Inflammatory macrophage (primary cell): ENCODE results near the gene TAMALIN.
A peak's percentile ranks its signal among the peaks of the same experiment; 100 is the strongest.

Source experiments
- DNase-seq, 2 donors: peaks; one replicate each; pipeline ENCODE4 v3.0.0-alpha.2; 2020 to 2022

TAMALIN gene

DNA sequence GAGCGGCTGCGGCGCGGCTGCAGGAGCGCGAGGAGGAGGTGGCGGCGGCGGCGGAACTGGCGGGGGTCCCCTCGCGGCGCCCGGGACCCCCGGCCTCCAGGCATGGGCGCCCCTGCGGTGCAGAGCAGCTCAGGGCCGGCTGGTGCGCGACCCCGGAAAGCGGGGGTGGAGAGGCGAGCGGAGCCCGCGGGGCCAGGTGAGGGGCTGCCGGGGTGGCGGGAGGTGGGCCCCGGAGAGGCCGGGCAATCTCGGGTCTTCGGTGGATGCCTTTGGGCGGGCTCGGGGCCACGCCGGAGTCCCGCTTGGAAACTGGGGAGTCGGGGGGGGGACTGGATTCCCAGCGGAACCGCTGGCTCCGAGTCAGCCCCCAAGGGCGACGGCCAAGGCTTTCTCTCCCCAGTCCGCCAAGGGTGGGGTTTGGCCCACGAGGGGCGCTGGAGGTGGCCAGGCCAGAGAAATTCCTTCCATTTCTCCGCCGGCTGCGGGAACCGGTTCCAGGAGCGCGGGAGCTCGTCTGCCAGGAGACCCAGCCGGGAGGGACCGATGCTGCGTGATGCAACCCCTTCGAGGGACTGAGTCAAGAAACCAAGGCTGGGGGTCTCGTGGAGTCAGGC lies 30.6 kb downstream of the TAMALIN start:
- DNase-seq: no peak

- peak in 1 of 2 donors; percentile 38 for DNase-seq
These were observed 31.7 kb downstream of the TAMALIN start for GRCh38 chr12:52038447-52038846.

DNA sequence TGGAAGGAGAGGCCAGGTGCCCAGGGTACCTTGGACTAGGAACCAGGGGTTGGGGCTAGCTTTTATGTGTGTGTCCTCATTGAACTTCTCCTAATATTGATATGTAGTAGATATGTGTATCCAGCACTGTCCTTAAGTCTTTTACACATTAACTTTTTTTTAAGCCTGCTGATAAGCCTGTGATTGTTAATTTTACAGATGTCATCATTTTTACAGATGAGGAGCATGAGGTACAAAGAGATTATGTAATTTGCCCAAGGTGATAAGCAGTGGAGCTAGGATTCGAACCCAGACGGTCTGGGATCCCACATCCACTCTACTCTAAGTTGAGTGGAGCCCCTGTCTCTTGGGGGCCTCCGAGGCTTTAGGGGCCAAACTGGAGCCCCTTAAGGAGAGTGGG lies 34.3 kb downstream of the TAMALIN start:
- no peak for DNase-seq

DNA sequence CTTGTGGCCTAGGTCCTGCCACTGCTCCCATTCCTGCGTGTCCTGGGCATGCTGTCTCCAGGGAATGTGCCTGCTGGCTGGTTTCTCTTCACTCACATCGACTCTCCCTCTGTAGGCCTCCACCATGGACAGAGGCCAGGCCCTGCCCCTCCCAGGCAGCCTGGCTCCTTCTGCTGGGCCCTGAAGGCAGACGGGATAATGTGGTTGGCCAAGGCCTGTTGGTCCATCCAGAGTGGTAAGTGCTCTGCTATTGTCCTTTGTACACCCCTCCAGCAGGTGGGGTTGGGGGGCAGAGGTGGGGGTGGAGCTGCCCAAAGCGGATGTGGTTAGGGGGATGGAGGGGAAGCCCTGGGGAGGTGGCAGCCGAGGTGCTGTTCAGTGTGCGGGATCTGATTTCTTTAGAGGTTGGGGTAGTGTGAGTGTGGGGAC lies 35.0 kb downstream of the TAMALIN start:
- no peak for DNase-seq

- DNase-seq: no peak
These were observed 36.1 kb downstream of the TAMALIN start for GRCh38 chr12:52042706-52043385.

GRCh38 chr12:52043386-52044212 lies 36.9 kb downstream of the TAMALIN start:
- DNase-seq: no peak

GRCh38 chr12:52044292-52044983 lies 37.7 kb downstream of the TAMALIN start:
- no peak for DNase-seq

- DNase-seq: peak; percentile 73 to 83
These were observed 39.1 kb downstream of the TAMALIN start for GRCh38 chr12:52045794-52046199.

- no peak for DNase-seq
These were observed 40.1 kb downstream of the TAMALIN start for GRCh38 chr12:52046859-52047258.

DNA sequence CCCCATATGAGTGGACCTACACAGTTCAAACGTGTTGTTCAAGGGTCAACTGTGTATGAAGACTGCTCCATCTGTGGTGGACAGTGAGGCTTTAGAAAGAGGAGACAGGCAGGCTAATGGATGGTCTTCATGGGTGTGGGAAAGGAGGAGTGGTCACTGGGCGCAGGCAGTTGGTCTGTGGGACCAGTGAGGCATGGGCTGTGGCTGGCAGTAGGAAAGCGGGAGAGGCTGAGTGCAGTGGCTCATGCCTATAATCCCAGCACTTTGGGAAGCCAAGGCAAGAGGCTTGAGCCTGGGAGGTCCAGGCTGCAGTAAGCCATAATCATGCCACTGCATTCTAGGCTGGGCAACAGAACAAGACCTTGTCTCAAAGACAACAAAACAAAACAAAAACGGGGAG lies 42.5 kb downstream of the TAMALIN start:
- DNase-seq: no peak

DNA sequence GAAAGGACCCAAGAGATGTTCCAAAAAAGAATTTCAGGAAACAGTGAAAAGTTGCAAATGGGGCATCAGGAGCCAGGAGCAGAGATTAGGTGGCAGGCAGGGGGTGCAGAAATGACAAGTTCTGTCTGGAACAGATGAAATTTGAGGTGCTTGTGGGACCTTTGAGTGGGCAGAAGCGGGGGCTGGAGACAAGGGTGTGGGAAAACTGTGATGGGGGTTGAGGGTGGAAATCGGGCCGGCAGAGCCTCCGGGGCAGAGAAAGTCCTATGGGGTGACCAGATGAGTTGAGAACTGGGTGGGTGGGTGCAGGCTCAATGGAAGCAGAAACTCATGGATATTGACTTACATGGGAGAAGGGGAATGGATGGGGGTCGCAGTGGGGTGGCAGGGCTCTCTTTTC lies 42.9 kb downstream of the TAMALIN start:
- DNase-seq: no peak

DNA sequence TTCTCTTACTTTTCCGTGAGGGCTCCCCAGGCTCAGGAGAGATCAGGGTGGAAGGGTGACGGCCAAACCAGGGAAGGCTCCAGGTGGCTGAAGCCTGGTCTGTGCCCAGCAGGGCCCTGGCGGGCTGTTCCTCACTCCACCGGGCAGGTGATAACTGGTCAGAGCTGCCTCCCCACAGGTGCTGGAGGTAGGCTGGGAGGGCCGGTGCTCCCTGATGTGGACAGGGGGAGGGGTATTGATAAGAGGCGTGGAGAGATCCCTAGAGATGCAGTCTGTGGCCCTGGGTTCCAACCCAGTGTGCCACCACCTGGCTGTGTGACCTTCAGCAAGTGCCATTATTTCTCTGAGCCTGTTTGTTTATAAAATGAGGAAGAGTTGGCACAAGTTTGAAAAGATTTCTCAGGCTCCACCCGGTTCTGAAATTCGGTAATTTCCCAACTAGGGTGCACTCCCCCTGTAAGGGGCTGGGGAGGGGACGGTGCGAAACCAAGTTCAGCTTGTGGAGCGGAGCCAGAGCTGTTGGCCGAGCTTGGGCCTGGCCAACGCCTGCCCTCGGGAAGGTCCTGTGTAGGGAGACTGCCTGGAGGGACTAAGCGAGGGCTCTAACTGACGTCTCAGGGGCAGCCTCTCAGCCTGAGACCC lies 43.5 kb downstream of the TAMALIN start:
- peak; percentile 22 to 41 for DNase-seq

GRCh38 chr12:52050758-52051541 lies 44.2 kb downstream of the TAMALIN start, which contains the start of gene NR4A1:
Gene NR4A1 (plus strand): TSS chr12:52051442. CDS start chr12:52054329, 2,887 bp downstream.
- peak; percentile 62 to 77 for DNase-seq

GRCh38 chr12:52052468-52053186 lies 45.9 kb downstream of the TAMALIN start:
- no peak for DNase-seq

GRCh38 chr12:52053536-52054209 lies 46.9 kb downstream of the TAMALIN start:
- no peak for DNase-seq

DNA sequence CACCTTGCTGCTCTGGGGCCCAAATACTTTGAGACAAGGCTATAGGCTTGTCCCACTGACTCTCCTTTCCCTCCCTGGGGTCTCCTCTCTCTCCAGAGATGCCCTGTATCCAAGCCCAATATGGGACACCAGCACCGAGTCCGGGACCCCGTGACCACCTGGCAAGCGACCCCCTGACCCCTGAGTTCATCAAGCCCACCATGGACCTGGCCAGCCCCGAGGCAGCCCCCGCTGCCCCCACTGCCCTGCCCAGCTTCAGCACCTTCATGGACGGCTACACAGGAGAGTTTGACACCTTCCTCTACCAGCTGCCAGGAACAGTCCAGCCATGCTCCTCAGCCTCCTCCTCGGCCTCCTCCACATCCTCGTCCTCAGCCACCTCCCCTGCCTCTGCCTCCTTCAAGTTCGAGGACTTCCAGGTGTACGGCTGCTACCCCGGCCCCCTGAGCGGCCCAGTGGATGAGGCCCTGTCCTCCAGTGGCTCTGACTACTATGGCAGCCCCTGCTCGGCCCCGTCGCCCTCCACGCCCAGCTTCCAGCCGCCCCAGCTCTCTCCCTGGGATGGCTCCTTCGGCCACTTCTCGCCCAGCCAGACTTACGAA lies 47.6 kb downstream of the TAMALIN start:
- no peak for DNase-seq

DNA sequence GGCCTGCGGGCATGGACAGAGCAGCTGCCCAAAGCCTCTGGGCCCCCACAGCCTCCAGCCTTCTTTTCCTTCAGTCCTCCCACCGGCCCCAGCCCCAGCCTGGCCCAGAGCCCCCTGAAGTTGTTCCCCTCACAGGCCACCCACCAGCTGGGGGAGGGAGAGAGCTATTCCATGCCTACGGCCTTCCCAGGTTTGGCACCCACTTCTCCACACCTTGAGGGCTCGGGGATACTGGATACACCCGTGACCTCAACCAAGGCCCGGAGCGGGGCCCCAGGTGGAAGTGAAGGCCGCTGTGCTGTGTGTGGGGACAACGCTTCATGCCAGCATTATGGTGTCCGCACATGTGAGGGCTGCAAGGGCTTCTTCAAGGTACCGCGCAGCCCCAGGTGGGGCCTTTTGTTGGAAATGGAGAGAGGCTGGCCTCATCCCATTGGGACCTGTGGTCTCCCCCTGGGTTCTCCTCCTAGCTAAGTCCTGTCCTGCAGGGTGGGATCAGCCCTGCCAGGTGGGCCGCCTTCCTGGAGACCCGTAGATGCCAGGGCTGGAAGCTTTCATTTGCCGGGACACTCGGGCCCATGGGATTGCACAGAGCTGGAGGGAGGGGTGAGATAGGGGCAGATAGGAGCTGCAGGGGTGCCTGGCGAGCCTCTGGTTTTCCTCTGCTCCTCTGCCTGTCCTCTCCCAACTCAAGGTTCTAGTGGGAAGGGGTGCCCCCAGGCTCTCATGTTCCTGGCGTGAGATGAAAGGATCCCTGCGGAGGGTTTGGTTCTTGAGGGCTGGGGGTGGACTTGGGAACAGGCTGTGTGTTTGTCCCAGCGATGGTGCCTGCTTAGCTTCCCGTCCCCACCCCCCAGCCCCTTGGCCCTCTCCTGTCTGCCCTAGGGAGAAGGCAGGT lies 48.3 kb downstream of the TAMALIN start:
- no peak for DNase-seq
